ENCODE data around the gene RELN.

DNA sequence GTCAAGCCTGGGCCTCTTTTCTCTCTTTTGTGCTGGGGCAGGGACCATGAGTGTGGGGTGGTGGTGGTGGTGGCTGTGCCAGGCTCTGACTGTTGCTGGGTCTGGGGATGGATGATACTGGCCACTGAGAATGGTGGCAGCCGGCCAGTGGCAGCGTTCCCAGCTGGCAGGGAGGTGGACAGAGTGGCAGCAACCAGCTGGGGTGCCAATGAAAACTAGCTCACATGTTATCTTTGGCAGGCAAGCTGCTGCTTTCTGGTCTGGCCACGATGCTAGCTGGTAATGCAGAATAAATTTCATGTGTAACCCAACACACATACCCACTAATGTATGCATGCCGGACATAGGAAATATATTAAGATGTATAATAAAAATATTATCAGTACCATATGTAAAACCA, 448.4 kb downstream of the RELN start:
- TF ChIP-seq, protein P1, sequence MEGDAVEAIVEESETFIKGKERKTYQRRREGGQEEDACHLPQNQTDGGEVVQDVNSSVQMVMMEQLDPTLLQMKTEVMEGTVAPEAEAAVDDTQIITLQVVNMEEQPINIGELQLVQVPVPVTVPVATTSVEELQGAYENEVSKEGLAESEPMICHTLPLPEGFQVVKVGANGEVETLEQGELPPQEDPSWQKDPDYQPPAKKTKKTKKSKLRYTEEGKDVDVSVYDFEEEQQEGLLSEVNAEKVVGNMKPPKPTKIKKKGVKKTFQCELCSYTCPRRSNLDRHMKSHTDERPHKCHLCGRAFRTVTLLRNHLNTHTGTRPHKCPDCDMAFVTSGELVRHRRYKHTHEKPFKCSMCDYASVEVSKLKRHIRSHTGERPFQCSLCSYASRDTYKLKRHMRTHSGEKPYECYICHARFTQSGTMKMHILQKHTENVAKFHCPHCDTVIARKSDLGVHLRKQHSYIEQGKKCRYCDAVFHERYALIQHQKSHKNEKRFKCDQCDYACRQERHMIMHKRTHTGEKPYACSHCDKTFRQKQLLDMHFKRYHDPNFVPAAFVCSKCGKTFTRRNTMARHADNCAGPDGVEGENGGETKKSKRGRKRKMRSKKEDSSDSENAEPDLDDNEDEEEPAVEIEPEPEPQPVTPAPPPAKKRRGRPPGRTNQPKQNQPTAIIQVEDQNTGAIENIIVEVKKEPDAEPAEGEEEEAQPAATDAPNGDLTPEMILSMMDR (IDR thresholded peaks at IDR 0.05; ENCODE audit: low read length), result no peak
- no peak for TF ChIP-seq EZH2 (IDR thresholded peaks at IDR 0.05; ENCODE audit: borderline replicate concordance, low read length)

Data from OCI-LY1 (cell line).